HUES6 (cell line): ENCODE data around the gene GAN.
"Not testable (repeated sequence)": the region's sequence is repeated elsewhere in the genome, so short reads cannot be mapped to it uniquely, and the experiment has no call there.

Experiments
- H3K27ac ChIP-seq: 2 replicates; pipeline ENCODE4 v1.7.0; 2013; ENCODE audit warnings: low read depth, mild to moderate bottlenecking, low read length, inconsistent platforms
- H3K27me3 ChIP-seq: 2 replicates; pipeline ENCODE4 v1.6.1; 2013; ENCODE audit warnings: low read length; ENCODE audit not compliant: control insufficient read depth, insufficient read depth
- H3K36me3 ChIP-seq: 2 replicates; pipeline ENCODE4 v1.6.1; 2013; ENCODE audit warnings: low read length; ENCODE audit not compliant: control insufficient read depth, insufficient read depth
- H3K4me1 ChIP-seq: 2 replicates; pipeline ENCODE4 v1.6.1; 2013; ENCODE audit warnings: low read length; ENCODE audit not compliant: control insufficient read depth, insufficient read depth
- H3K4me3 ChIP-seq: 2 replicates; pipeline ENCODE4 v1.5.1; 2013; ENCODE audit warnings: low read depth, low read length
- H3K9ac ChIP-seq: one replicate; pipeline ENCODE4 v1.6.1; 2013; ENCODE audit warnings: mild to moderate bottlenecking, low read length
- H3K9me3 ChIP-seq: 2 replicates; pipeline ENCODE4 v1.6.1; 2013; ENCODE audit warnings: low read depth, low read length; ENCODE audit not compliant: control insufficient read depth, insufficient read depth

GAN gene

DNA sequence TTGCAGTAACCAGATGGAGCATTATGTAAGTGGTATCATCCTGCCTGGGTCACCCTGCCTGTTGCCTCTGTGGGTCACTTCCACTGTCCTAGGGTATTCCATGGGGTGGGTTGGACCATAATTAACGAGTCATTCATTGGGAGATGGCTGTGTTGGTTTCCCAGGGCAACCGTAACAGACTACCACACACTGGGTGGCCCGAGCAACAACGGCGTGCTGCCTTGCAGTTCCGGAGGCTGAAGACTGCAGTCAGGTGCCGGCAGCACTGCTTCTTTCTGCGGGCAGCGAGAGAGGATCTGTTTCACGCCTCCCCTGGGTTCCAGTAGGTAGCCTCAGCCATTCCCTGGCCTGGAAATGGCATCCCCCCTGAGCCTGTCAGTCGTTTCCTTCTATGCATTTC lies 101.0 kb downstream of the GAN start:
- Histone ChIP-seq H3K27ac (no peak overlapping the region), H3K9ac (no peak overlapping the region), H3K27me3 (no peaks in the 10 kb centered on the region), H3K4me3 (no peak overlapping the region), H3K9me3 (no peaks in the 10 kb centered on the region), H3K36me3 (no peaks in the 10 kb centered on the region), H3K4me1 (peaks cover 30% of the 10 kb centered on the region)

DNA sequence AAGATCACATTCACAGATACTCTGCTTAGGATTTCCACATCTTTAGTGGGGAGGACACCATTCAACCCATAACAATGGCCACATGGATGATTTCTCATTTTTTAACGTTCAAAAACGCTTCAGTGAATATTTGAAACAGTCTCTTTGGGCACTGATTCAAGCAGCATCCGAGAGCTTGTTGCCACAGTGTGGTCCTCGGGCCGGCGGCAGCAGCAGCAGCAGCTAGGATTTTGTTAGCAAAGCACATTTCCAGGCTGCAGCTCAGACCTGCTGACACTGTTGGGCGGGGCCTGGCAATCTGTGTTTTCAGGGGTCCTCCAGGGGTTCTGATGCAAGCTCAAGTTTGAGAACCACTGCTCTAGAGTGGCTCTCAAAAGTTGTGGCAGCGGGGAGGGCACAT lies 102.0 kb downstream of the GAN start:
- no peaks in the 10 kb centered on the region for H3K36me3 ChIP-seq
- H3K4me3 ChIP-seq = no peak overlapping the region
- no peak overlapping the region for H3K9ac ChIP-seq
- H3K4me1 ChIP-seq = peaks cover 23% of the 10 kb centered on the region
- no peaks in the 10 kb centered on the region for H3K27me3 ChIP-seq
- no peak overlapping the region for H3K27ac ChIP-seq
- no peaks in the 10 kb centered on the region for H3K9me3 ChIP-seq

- peaks cover 23% of the 10 kb centered on the region for H3K4me1 ChIP-seq
- no peaks in the 10 kb centered on the region for H3K36me3 ChIP-seq
- H3K9me3 ChIP-seq = no peaks in the 10 kb centered on the region
- no peak overlapping the region for H3K4me3 ChIP-seq
- H3K27ac ChIP-seq = no peak overlapping the region
- H3K27me3 ChIP-seq = no peaks in the 10 kb centered on the region
- H3K9ac ChIP-seq = no peak overlapping the region
Measured at GRCh38 chr16:81417210-81417609, 102.4 kb downstream of the GAN start.

GRCh38 chr16:81419806-81420205 lies 105.0 kb downstream of the GAN start:
- Histone ChIP-seq H3K4me1 (peaks cover 17% of the 10 kb centered on the region; the same call in 1 of the 2 replicates), H3K27ac (no peak overlapping the region), H3K9me3 (no peaks in the 10 kb centered on the region), H3K9ac (no peak overlapping the region), H3K27me3 (no peaks in the 10 kb centered on the region), H3K4me3 (no peak overlapping the region), H3K36me3 (no peaks in the 10 kb centered on the region)

GRCh38 chr16:81421126-81421525 lies 106.4 kb downstream of the GAN start:
- H3K36me3 ChIP-seq = no peaks in the 10 kb centered on the region
- H3K27ac ChIP-seq = no peak overlapping the region
- H3K4me1 ChIP-seq = peaks cover 9% of the 10 kb centered on the region; the same call in 1 of the 2 replicates
- H3K4me3 ChIP-seq = no peak overlapping the region
- no peak overlapping the region for H3K9ac ChIP-seq
- no peaks in the 10 kb centered on the region for H3K27me3 ChIP-seq
- H3K9me3 ChIP-seq = no peaks in the 10 kb centered on the region

DNA sequence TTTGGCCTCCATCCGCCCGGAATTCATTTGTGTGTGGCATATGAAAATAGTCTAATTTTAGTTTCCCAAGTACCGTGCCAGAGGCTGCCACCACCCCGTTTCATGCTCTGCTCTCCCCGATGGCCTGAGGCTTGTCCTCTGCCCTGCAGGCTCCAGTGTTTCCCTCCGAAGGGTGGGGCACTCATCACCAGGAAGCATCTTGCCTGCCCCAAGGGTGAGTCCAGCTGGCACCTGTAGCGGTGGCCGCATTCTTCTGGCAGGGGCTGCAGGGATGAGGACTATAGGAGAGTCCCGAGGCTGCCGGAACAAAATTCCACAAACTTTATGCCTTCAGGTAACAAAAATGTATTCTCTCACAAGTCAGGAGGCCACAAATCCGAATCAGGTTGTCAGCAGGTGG lies 106.8 kb downstream of the GAN start:
- no peak overlapping the region for H3K4me3 ChIP-seq
- no peak overlapping the region for H3K9ac ChIP-seq
- no peak overlapping the region for H3K27ac ChIP-seq
- no peaks in the 10 kb centered on the region for H3K27me3 ChIP-seq
- no peaks in the 10 kb centered on the region for H3K9me3 ChIP-seq
- no peaks in the 10 kb centered on the region for H3K36me3 ChIP-seq
- peaks cover 7% of the 10 kb centered on the region; the same call in 1 of the 2 replicates for H3K4me1 ChIP-seq

DNA sequence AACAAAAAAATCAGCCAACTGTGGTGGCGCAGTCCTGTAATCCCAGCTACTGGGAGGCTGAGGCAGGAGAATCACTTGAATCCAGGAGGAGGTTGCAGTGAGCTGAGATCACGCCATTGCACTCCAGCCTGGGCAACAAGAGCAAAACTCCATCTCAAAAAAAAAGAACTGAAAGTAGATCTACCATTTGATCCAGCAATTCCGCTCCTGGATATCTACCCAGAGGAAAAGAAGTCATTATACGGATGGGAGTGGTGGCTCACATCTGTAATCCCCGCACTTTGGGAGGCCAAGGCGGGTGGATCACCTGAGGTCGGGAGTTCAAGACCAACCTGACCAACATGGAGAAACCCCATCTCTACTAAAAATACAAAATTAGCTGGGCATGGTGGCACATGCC lies 107.4 kb downstream of the GAN start:
- not testable (repeated sequence) for H3K36me3 ChIP-seq, H3K27ac ChIP-seq, H3K4me3 ChIP-seq, H3K9ac ChIP-seq, H3K27me3 ChIP-seq, H3K9me3 ChIP-seq, H3K4me1 ChIP-seq

DNA sequence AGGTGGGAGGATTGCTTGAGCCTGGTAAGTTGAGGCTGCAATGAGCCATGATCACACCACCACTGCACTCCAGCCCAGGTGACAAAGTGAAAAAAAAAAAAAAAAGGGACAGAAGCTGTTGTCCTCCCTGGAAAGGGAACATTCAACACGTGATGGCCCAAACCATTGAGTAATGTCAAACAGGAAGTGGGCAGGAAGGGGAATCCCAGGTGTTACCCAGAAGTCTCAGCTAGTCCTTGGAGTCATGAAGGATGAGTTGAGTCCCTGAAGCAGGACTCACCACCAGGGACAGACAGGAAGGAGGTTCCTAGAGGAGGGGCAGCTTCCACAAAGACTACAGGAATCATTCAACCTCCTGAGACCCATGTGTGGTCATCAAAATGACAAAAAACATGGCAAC lies 110.0 kb downstream of the GAN start:
- Histone ChIP-seq H3K36me3 (no peaks in the 10 kb centered on the region), H3K9me3 (no peaks in the 10 kb centered on the region), H3K27me3 (no peaks in the 10 kb centered on the region), H3K9ac (no peak overlapping the region), H3K27ac (no peak overlapping the region), H3K4me3 (no peak overlapping the region), H3K4me1 (peaks cover 6% of the 10 kb centered on the region)

GRCh38 chr16:81427219-81427618 lies 112.5 kb downstream of the GAN start:
- H3K27ac ChIP-seq = no peak overlapping the region

DNA sequence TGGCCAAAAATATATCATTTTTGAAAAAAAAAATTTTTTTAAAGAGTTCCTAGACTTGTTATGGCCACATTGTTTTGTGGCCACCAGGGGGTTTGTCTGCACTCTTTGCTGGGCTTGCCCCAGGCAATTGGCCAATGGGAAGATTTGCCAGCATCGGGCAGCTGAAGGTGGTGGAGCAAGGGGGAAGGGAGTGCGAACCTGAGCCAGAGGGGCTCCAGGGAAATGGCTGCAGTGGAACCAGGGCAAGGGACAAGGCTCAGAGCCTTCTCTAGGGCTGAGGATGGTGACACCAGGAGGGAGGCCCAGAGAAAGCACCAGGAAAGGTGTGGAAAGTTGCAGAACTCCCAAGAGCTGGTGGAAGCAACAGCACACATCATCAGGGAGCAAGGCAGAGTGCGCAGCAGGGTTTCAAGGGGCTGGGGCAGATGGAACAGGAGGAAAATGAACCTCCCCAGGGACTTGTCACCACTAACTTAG lies 114.3 kb downstream of the GAN start:
- Histone ChIP-seq H3K9me3 (no peaks in the 10 kb centered on the region), H3K4me3 (no peak overlapping the region), H3K27me3 (no peaks in the 10 kb centered on the region), H3K9ac (no peak overlapping the region), H3K4me1 (peaks cover 12% of the 10 kb centered on the region), H3K27ac (no peak overlapping the region), H3K36me3 (no peaks in the 10 kb centered on the region)

More at GRCh38 chr16:81427219-81427618, 112.5 kb downstream of the GAN start:
- Histone ChIP-seq H3K9ac (no peak overlapping the region), H3K27me3 (no peaks in the 10 kb centered on the region), H3K4me1 (peaks cover 6% of the 10 kb centered on the region), H3K4me3 (no peak overlapping the region), H3K36me3 (no peaks in the 10 kb centered on the region), H3K9me3 (no peaks in the 10 kb centered on the region)

DNA sequence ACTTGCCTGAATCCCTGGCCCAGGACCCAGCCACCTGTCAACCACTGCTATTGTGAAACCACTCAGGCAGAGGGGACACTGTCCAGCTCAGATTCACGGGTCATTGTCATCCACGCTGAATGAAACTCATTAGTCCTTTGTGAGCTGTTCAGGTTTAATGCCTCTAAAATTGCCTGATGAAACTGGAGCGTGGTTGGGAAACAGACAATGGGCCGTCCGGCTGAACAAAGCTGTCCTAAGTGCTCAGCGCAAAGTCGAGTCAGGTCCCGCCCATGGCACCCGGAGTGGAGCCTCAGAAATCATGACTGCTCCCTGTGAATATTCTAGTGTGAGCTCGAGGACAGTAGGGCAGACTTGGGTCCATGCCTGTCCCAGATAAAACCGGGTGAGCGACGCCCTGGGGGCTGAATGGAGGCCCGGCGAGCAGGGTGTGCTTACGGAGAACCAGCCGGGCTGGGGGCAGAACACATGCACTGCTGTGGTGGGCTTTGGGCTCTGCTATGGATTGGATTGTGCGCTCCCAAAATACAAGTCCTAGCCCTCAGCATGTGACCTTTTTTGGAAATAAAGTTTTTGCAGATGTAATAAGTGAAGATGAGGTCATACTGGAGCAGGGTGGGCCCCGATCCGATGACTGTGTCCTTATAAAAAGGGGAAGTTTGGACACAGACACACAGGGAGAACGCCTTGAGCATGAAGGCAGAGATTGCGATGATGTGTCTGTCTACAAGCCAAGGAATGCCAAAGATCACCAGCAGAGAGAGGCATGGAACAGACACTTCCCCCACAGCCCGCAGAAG lies 117.0 kb downstream of the GAN start:
- Histone ChIP-seq H3K9ac (no peak overlapping the region), H3K36me3 (no peaks in the 10 kb centered on the region), H3K4me1 (peaks cover 12% of the 10 kb centered on the region), H3K27ac (no peak overlapping the region), H3K9me3 (no peaks in the 10 kb centered on the region), H3K4me3 (no peak overlapping the region), H3K27me3 (no peaks in the 10 kb centered on the region)
